Type B pancreatic cell (in vitro differentiated cells): ENCODE results near the gene OPN4. TPM values are rescaled to one million over a fixed set of nuclear protein-coding genes. Genes with fewer than 3 reads are reported as not detected.

Experiments used
- DNase-seq: peaks from one replicate; pipeline ENCODE4 v3.0.0; 2021; ENCODE audit warnings: mixed read lengths; ENCODE audit not compliant: unreplicated experiment; ENCODE audit errors: extremely low spot score
- H3K27ac Mint-ChIP-seq: 2 replicates; pipeline ENCODE4 v1.8.0; 2021; ENCODE audit warnings: mild to moderate bottlenecking, mixed read lengths
- H3K27me3 Mint-ChIP-seq: 2 replicates; pipeline ENCODE4 v1.8.0; 2021; ENCODE audit warnings: mixed read lengths
- H3K36me3 Mint-ChIP-seq: 2 replicates; pipeline ENCODE4 v1.8.0; 2021; ENCODE audit warnings: mixed read lengths
- H3K4me1 Mint-ChIP-seq: one replicate; pipeline ENCODE4 v1.8.0; 2021; ENCODE audit warnings: mixed read lengths; ENCODE audit not compliant: unreplicated experiment
- H3K4me3 Mint-ChIP-seq: 2 replicates; pipeline ENCODE4 v1.8.0; 2021; ENCODE audit warnings: mild to moderate bottlenecking, mixed read lengths
- H3K9me3 Mint-ChIP-seq: 2 replicates; pipeline ENCODE4 v1.8.0; 2021; ENCODE audit warnings: mixed read lengths
- CTCF ChIP-seq: fragments of 200-600 bp; sonication (generic); conservative IDR thresholded peaks from 2 replicates; pipeline ENCODE4 v1.5.0; 2021; ENCODE audit warnings: antibody characterized with exemption, mild to moderate bottlenecking
- total RNA-seq: library from RNA; stranded (reverse); gene quantifications from 2 replicates; pipeline ENCODE4 v1.2.1, GENCODE V29; 2021; ENCODE audit warnings: low replicate concordance

OPN4 gene
- total RNA-seq, 1 donor from 2014 or later, result not detected

- Mint-ChIP-seq H3K4me3 (no peak overlapping the region), H3K27ac (no peak overlapping the region), H3K36me3 (no peaks in the 10 kb centered on the region), H3K9me3 (no peaks in the 10 kb centered on the region), H3K27me3 (no peaks in the 10 kb centered on the region), H3K4me1 (peaks cover 27% of the 10 kb centered on the region)
- no peak for DNase-seq
- no peak for TF ChIP-seq CTCF
These were observed 34.8 kb downstream of the OPN4 start for GRCh38 chr10:86689146-86689545.

- H3K27me3 Mint-ChIP-seq, result no peaks in the 10 kb centered on the region
- no peak overlapping the region for H3K27ac Mint-ChIP-seq
- no peak for DNase-seq
- no peak overlapping the region for H3K4me3 Mint-ChIP-seq
- peaks cover 27% of the 10 kb centered on the region for H3K4me1 Mint-ChIP-seq
- no peak for TF ChIP-seq CTCF
- no peaks in the 10 kb centered on the region for H3K9me3 Mint-ChIP-seq
- no peaks in the 10 kb centered on the region for H3K36me3 Mint-ChIP-seq
These were observed 35.9 kb downstream of the OPN4 start for GRCh38 chr10:86690231-86690630.

- peaks cover 23% of the 10 kb centered on the region for H3K4me1 Mint-ChIP-seq
- no peaks in the 10 kb centered on the region for H3K9me3 Mint-ChIP-seq
- H3K4me3 Mint-ChIP-seq, result no peak overlapping the region
- TF ChIP-seq CTCF, result no peak
- no peak overlapping the region for H3K27ac Mint-ChIP-seq
- H3K36me3 Mint-ChIP-seq, result no peaks in the 10 kb centered on the region
- no peak for DNase-seq
- no peaks in the 10 kb centered on the region for H3K27me3 Mint-ChIP-seq
These were observed 36.3 kb downstream of the OPN4 start for GRCh38 chr10:86690657-86691084.

GRCh38 chr10:86691333-86692022 is 37.1 kb downstream of the OPN4 start:
- no peak overlapping the region for H3K27ac Mint-ChIP-seq
- no peak overlapping the region for H3K4me3 Mint-ChIP-seq
- no peak for DNase-seq
- H3K9me3 Mint-ChIP-seq, result no peaks in the 10 kb centered on the region
- TF ChIP-seq CTCF, result no peak
- no peaks in the 10 kb centered on the region for H3K36me3 Mint-ChIP-seq
- H3K4me1 Mint-ChIP-seq, result peaks cover 20% of the 10 kb centered on the region
- peaks cover 3% of the 10 kb centered on the region for H3K27me3 Mint-ChIP-seq

GRCh38 chr10:86692023-86692514 is 37.7 kb downstream of the OPN4 start:
- H3K27ac Mint-ChIP-seq, result no peak overlapping the region
- TF ChIP-seq CTCF, result no peak
- H3K4me1 Mint-ChIP-seq, result peaks cover 20% of the 10 kb centered on the region
- H3K27me3 Mint-ChIP-seq, result peaks cover 4% of the 10 kb centered on the region
- no peak overlapping the region for H3K4me3 Mint-ChIP-seq
- H3K9me3 Mint-ChIP-seq, result no peaks in the 10 kb centered on the region
- no peaks in the 10 kb centered on the region for H3K36me3 Mint-ChIP-seq
- DNase-seq, result no peak
